ENCODE data around the gene FALEC. TPM values are rescaled to one million over a fixed set of nuclear protein-coding genes. Genes with fewer than 3 reads are reported as not detected.

The FALEC gene
- total RNA-seq, 6 experiments from 2014 or later, result not detected

GRCh38 chr1:150582371-150582770, 66.8 kb downstream of the FALEC start:
- Histone ChIP-seq H3K4me1 (peaks cover 0 to 5% (median 1%) of the 10 kb centered on the region in 4 donors), H3K9me3 (no peaks in the 10 kb centered on the region), H3K4me3 (no peak overlapping the region), H3K27ac (no peak overlapping the region), H3K27me3 (no peaks in the 10 kb centered on the region), H3K36me3 (peaks cover 0 to 7% (median 5%) of the 10 kb centered on the region in 4 donors)
- WGBS (ENCODE audit: insufficient coverage, low coverage, low lambda C conversion rate, missing lambda C conversion rate), result 69% methylated on average over 2 of the region's 2 CpGs
- TF ChIP-seq CTCF (IDR thresholded peaks at IDR 0.05), result no peak
- DNase-seq (no peak), ATAC-seq (no peak)
- intact Hi-C loops (cut with DNase I), result no loop called here

Small RNAs within 50 kb of the gene (microRNA-seq; reads per million reads assigned to microRNA genes)
- 0 reads per million in 2 donors for gene MIR4257
- gene MIR6878, result 0 reads per million in 2 donors

Small RNAs within 50 kb of the gene (small RNA-seq; reads per million reads assigned to genes)
- gene MIR4257 (0 reads per million in 2 experiments), gene RN7SL473P (0 reads per million in 2 experiments), gene RN7SL600P (0 reads per million in 2 experiments)

Other genes starting within 250 kb of the FALEC start
- 10 to 100 TPM; 61.2 to 92.0 (median 81.1) TPM for gene APH1A, start 246.7 kb upstream of the FALEC start, total RNA-seq
- 1 to 10 TPM in 5 of 6 experiments, not detected in 1; 1.7 to 5.7 (median 3.8) TPM for gene C1orf54, start 243.0 kb upstream of the FALEC start, total RNA-seq
- gene CIART, start 233.2 kb upstream of the FALEC start, total RNA-seq, result 1 to 10 TPM; 2.0 to 8.4 (median 4.4) TPM
- gene MRPS21, start 221.9 kb upstream of the FALEC start, total RNA-seq, result 10 to 100 TPM; 22.9 to 30.5 (median 25.0) TPM
- 10 to 100 TPM; 10.8 to 28.0 (median 21.2) TPM for gene PRPF3, start 194.2 kb upstream of the FALEC start, total RNA-seq
- 10 to 100 TPM in 4 of 6 experiments, 1 to 10 TPM in 2; 8.9 to 17.5 (median 11.0) TPM for gene RPRD2, start 151.6 kb upstream of the FALEC start, total RNA-seq
- 10 to 100 TPM; 16.1 to 32.1 (median 22.4) TPM for gene TARS2, start 28.3 kb upstream of the FALEC start, total RNA-seq
- gene ECM1, start 7.6 kb upstream of the FALEC start, total RNA-seq, result 10 to 100 TPM in 5 of 6 experiments, 1 to 10 TPM in 1; 8.8 to 26.7 (median 14.9) TPM
- 10 to 100 TPM; 20.5 to 35.2 (median 31.5) TPM for gene ADAMTSL4, start 33.7 kb downstream of the FALEC start, total RNA-seq
- 100 to 1,000 TPM in 5 of 6 experiments, 10 to 100 TPM in 1; 83.6 to 266 (median 158) TPM for gene MCL1, start 63.9 kb downstream of the FALEC start, total RNA-seq
- 100 to 1,000 TPM in 2 of 6 experiments, 10 to 100 TPM in 4; 60.4 to 166 (median 71.2) TPM for gene ENSA, start 113.9 kb downstream of the FALEC start, total RNA-seq
- 10 to 100 TPM in 4 of 6 experiments, 1 to 10 TPM in 2; 4.1 to 15.3 (median 11.2) TPM for gene GOLPH3L, start 181.4 kb downstream of the FALEC start, total RNA-seq
- gene HORMAD1, start 205.1 kb downstream of the FALEC start, total RNA-seq, result under 1 TPM in 3 of 6 experiments, not detected in 3; 0.22 to 0.47 (median 0.25) TPM

Measured in right lobe of liver (tissue), 6 donors.